Measurements from ENCODE around the gene PRKAA1. TPM values are rescaled to one million over a fixed set of nuclear protein-coding genes. Genes with fewer than 3 reads are reported as not detected.

The PRKAA1 gene
- total and polyA plus RNA-seq, 2 of the 13 experiments (the other 11 are each of a cell fraction or from before 2014, with no cell fraction given) = 36.6 to 58.0 TPM

GRCh38 chr5:40812125-40812524, 14.0 kb upstream of the PRKAA1 start:
- Histone ChIP-seq H3K27ac (ENCODE audit: extremely low read length, insufficient read depth, low read length) (no peak overlapping the region), H3K4me1 (ENCODE audit: insufficient read depth, low read length) (0 out of 2 replicates have a peak, but pooled peaks cover 9% of the 10 kb centered on the region), H2AFZ (ENCODE audit: low read length) (no peak overlapping the region), H3K9ac (ENCODE audit: insufficient read depth, low read depth, low read length) (no peak overlapping the region), H3K4me2 (ENCODE audit: low read depth, low read length) (no peak overlapping the region), H4K20me1 (ENCODE audit: insufficient read depth, low read length) (no peaks in the 10 kb centered on the region), H3K9me3 (ENCODE audit: low read length) (no peaks in the 10 kb centered on the region), H3K27me3 (ENCODE audit: control insufficient read depth in 1 of 2, insufficient read depth in 2 of 2, low read length in 2 of 2) (no peaks in the 10 kb centered on the region), H3K36me3 (replicated peaks in 1 of 2; ENCODE audit: control insufficient read depth in 1 of 2, insufficient read depth in 2 of 2, low read length in 2 of 2) (no peaks in the 10 kb centered on the region), H3K79me2 (ENCODE audit: insufficient read depth, low read length) (no peaks in the 10 kb centered on the region), H3K4me3 (replicated peaks in 1 of 3; ENCODE audit: insufficient read depth in 1 of 3, low read depth in 2 of 3, low read length in 3 of 3) (no peak overlapping the region)
- in situ Hi-C loops (cut with HindIII; ENCODE audit: extremely low pct_ligation_motif_present, low pct_unique_long_range_greater_than_20kb) (no loop called here), intact Hi-C loops (cut with micrococcal nuclease; ENCODE audit: unreplicated experiment) (no loop called here)
- ChIA-PET POLR2A (interaction anchor here (1.7 kb wide), 1 partner anchor 15 kb away, joined by 4 read pairs; no protein-coding TSS in a partner anchor), CTCF (ENCODE audit: low intra/inter-chr PET ratio, low total read pairs) (no interaction called here)
- no TSS peak for BruUV-seq (replicated peaks)
- WGBS (ENCODE audit: low lambda C conversion rate) = 50% methylated on average over 1 of the region's 1 CpG
- DNase-seq (ENCODE audit: low spot score) (no peak), ATAC-seq (no peak), FAIRE-seq (no peak)
- TF ChIP-seq ZNF619 (CRISPR knock-in tag; IDR thresholded peaks at IDR 0.05) = no peak
- no peak for TF ChIP-seq CBX1 (IDR thresholded peaks at IDR 0.05; ENCODE audit: low read depth)
- no peak for TF ChIP-seq KDM2A (CRISPR knock-in tag; IDR thresholded peaks at IDR 0.05; ENCODE audit: borderline replicate concordance, low read depth)
- no peak for TF ChIP-seq ZBTB38 (CRISPR knock-in tag; IDR thresholded peaks at IDR 0.05)
- no peak for TF ChIP-seq CENPX (CRISPR knock-in tag; IDR thresholded peaks at IDR 0.05)
- TF ChIP-seq TARDBP (CRISPR knock-in tag; IDR thresholded peaks at IDR 0.05) = no peak
- no peak for TF ChIP-seq U2AF1 (optimal IDR thresholded peaks at IDR 0.05; ENCODE audit: low read depth, low read length)
- no peak for TF ChIP-seq ZNF7 (CRISPR knock-in tag; IDR thresholded peaks at IDR 0.05)
- no peak for TF ChIP-seq ZBTB37 (CRISPR knock-in tag; IDR thresholded peaks at IDR 0.05)
- no peak for TF ChIP-seq HOXA5 (CRISPR knock-in tag; IDR thresholded peaks at IDR 0.05)
- no peak for TF ChIP-seq ZNF543 (CRISPR knock-in tag; IDR thresholded peaks at IDR 0.05)
- no peak for TF ChIP-seq CHD4 (IDR thresholded peaks at IDR 0.05; ENCODE audit: borderline replicate concordance, low read length)
- TF ChIP-seq TOPORS (CRISPR knock-in tag; IDR thresholded peaks at IDR 0.05) = no peak
- no peak for TF ChIP-seq U2AF2 (IDR thresholded peaks at IDR 0.05; ENCODE audit: low read depth, low read length)
- no peak for TF ChIP-seq SNRNP70 (IDR thresholded peaks at IDR 0.05; ENCODE audit: low read depth, low read length)
- TF ChIP-seq ZBTB20 (CRISPR knock-in tag; IDR thresholded peaks at IDR 0.05; ENCODE audit: borderline replicate concordance, low read depth) = no peak
- no peak for TF ChIP-seq RFXANK (CRISPR knock-in tag; IDR thresholded peaks at IDR 0.05)
- no peak for TF ChIP-seq CHCHD3 (CRISPR knock-in tag; IDR thresholded peaks at IDR 0.05)
- no peak for TF ChIP-seq ARID3A (IDR thresholded peaks at IDR 0.05; ENCODE audit: low read depth, low read length)
- TF ChIP-seq MAF1 (CRISPR knock-in tag; IDR thresholded peaks at IDR 0.05; ENCODE audit: borderline replicate concordance) = no peak

Data from HepG2 (cell line).